Measurements from ENCODE around the gene ANKRD9. TPM values are rescaled to one million over a fixed set of nuclear protein-coding genes. Genes with fewer than 3 reads are reported as not detected.

Gene ANKRD9
- total and polyA plus RNA-seq, 2 experiments from 2014 or later, result 46.5 to 90.7 TPM

GRCh38 chr14:102532204-102532658 is 22.7 kb upstream of the ANKRD9 start:
- H4K20me1 ChIP-seq (ENCODE audit: insufficient read depth, poor library complexity, severe bottlenecking), result no peaks in the 10 kb centered on the region
- H3K79me2 ChIP-seq, result no peaks in the 10 kb centered on the region
- H3K36me3 ChIP-seq (replicated peaks; ENCODE audit: insufficient read depth, low read depth), result no peaks in the 10 kb centered on the region
- peaks cover 4% of the 10 kb centered on the region for H3K4me1 ChIP-seq (ENCODE audit: insufficient read depth)
- TF ChIP-seq CTCF (IDR thresholded peaks at IDR 0.05; ENCODE audit: poor library complexity) (no peak), EZH2phosphoT487 (IDR thresholded peaks at IDR 0.05; ENCODE audit: low read depth, severe bottlenecking, unreplicated experiment) (no peak), EZH2 (IDR thresholded peaks at IDR 0.05; ENCODE audit: borderline replicate concordance) (no peak)
- H2AFZ ChIP-seq, result no peak overlapping the region
- H3K27ac ChIP-seq, result no peak overlapping the region
- no peaks in the 10 kb centered on the region for H3K9me3 ChIP-seq (ENCODE audit: low read depth)
- H3K4me3 ChIP-seq, result no peak overlapping the region
- DNase-seq (ENCODE audit: low spot score), result peak; percentile 11
- H3K27me3 ChIP-seq, result no peaks in the 10 kb centered on the region
- 82% methylated on average over 3 of the region's 3 CpGs for WGBS (ENCODE audit: low lambda C conversion rate, missing lambda C conversion rate)
- H3K4me2 ChIP-seq, result no peak overlapping the region
- H3K9me2 ChIP-seq (replicated peaks; ENCODE audit: insufficient read depth), result no peaks in the 10 kb centered on the region

GRCh38 chr14:102530828-102531478 is 21.4 kb upstream of the ANKRD9 start:
- peak overlapping the region; percentile 76 for H3K27ac ChIP-seq
- no peak overlapping the region for H2AFZ ChIP-seq
- peaks cover 5% of the 10 kb centered on the region for H3K4me1 ChIP-seq (ENCODE audit: insufficient read depth)
- H3K4me3 ChIP-seq, result no peak overlapping the region
- H3K79me2 ChIP-seq, result no peaks in the 10 kb centered on the region
- no peaks in the 10 kb centered on the region for H3K27me3 ChIP-seq
- H3K9me3 ChIP-seq (ENCODE audit: low read depth), result no peaks in the 10 kb centered on the region
- H3K36me3 ChIP-seq (replicated peaks; ENCODE audit: insufficient read depth, low read depth), result no peaks in the 10 kb centered on the region
- no peaks in the 10 kb centered on the region for H3K9me2 ChIP-seq (replicated peaks; ENCODE audit: insufficient read depth)
- H4K20me1 ChIP-seq (ENCODE audit: insufficient read depth, poor library complexity, severe bottlenecking), result no peaks in the 10 kb centered on the region
- H3K4me2 ChIP-seq, result no peak overlapping the region
- 65% methylated on average over 13 of the region's 13 CpGs for WGBS (ENCODE audit: low lambda C conversion rate, missing lambda C conversion rate)
- DNase-seq (ENCODE audit: low spot score), result peak; percentile 18
- TF ChIP-seq EZH2 (IDR thresholded peaks at IDR 0.05; ENCODE audit: borderline replicate concordance) (no peak), CTCF (IDR thresholded peaks at IDR 0.05; ENCODE audit: poor library complexity) (no peak), EZH2phosphoT487 (IDR thresholded peaks at IDR 0.05; ENCODE audit: low read depth, severe bottlenecking, unreplicated experiment) (no peak)

- Histone ChIP-seq H3K27me3 (no peaks in the 10 kb centered on the region), H3K4me2 (no peak overlapping the region), H3K9me2 (replicated peaks; ENCODE audit: insufficient read depth) (no peaks in the 10 kb centered on the region), H3K36me3 (replicated peaks; ENCODE audit: insufficient read depth, low read depth) (no peaks in the 10 kb centered on the region), H2AFZ (no peak overlapping the region), H3K27ac (no peak overlapping the region), H3K79me2 (no peaks in the 10 kb centered on the region), H4K20me1 (ENCODE audit: insufficient read depth, poor library complexity, severe bottlenecking) (no peaks in the 10 kb centered on the region), H3K4me3 (no peak overlapping the region), H3K4me1 (ENCODE audit: insufficient read depth) (peaks cover 14% of the 10 kb centered on the region), H3K9me3 (ENCODE audit: low read depth) (no peaks in the 10 kb centered on the region)
- TF ChIP-seq EZH2 (IDR thresholded peaks at IDR 0.05; ENCODE audit: borderline replicate concordance) (no peak), EZH2phosphoT487 (IDR thresholded peaks at IDR 0.05; ENCODE audit: low read depth, severe bottlenecking, unreplicated experiment) (no peak), CTCF (IDR thresholded peaks at IDR 0.05; ENCODE audit: poor library complexity) (no peak)
- no peak for DNase-seq (ENCODE audit: low spot score)
- WGBS (ENCODE audit: low lambda C conversion rate, missing lambda C conversion rate), result 92% methylated on average over 11 of the region's 11 CpGs
Observed at GRCh38 chr14:102528431-102529170, 19.0 kb upstream of the ANKRD9 start.

All from hepatocyte (in vitro differentiated cells).